PFSK-1 (cell line): ENCODE measurements around the gene FAR2.

Source experiments
- FOXP2 ChIP-seq: optimal IDR thresholded peaks from 2 replicates; pipeline ENCODE3; 2011; ENCODE audit warnings: borderline replicate concordance, control low read depth, inconsistent platforms; ENCODE audit not compliant: insufficient read depth; ENCODE audit errors: extremely low read length, extremely low read depth
- TAF1 ChIP-seq: IDR thresholded peaks from 2 replicates; pipeline ENCODE4 v1.6.1; 2012; ENCODE audit warnings: low read length, control low read depth, borderline replicate concordance; ENCODE audit not compliant: insufficient read depth

DNA sequence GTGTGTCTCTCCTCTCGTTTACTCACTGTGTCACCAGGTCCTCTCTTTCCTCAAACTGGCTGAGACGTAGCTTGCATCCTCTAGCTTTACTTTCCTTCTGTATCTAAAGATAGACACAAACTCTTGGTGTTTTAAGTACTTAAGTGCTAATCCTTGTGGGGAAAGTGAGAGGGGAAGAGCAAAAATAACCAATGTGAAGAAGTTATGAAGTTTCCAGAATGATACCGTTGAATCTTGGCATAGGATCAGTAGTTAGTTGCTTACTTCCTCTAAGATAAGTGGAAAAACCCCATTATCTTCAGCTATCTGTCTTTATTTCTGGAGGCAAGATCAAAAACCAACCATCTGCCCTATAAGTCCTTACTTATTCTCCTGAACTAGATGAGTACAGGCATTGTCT is 10.6 kb downstream of the FAR2 start:
- no peak for TF ChIP-seq TAF1
- no peak for TF ChIP-seq FOXP2
